Measurements from ENCODE around the gene INMT. TPM values are rescaled to one million over a fixed set of nuclear protein-coding genes. Genes with fewer than 3 reads are reported as not detected.

Gene INMT
- total and polyA plus RNA-seq, 2 of the 13 experiments (the other 11 are each of a cell fraction or from before 2014, with no cell fraction given), result not detected

GRCh38 chr7:30795161-30795948 is 43.4 kb downstream of the INMT start:
- Histone ChIP-seq H4K20me1 (ENCODE audit: insufficient read depth, low read length) (no peaks in the 10 kb centered on the region), H3K4me2 (ENCODE audit: low read depth, low read length) (no peak overlapping the region), H3K27ac (ENCODE audit: extremely low read length, insufficient read depth, low read length) (no peak overlapping the region), H3K79me2 (ENCODE audit: insufficient read depth, low read length) (no peaks in the 10 kb centered on the region), H3K4me3 (replicated peaks in 1 of 3; ENCODE audit: insufficient read depth in 1 of 3, low read depth in 2 of 3, low read length in 3 of 3) (no peak overlapping the region), H3K36me3 (replicated peaks in 1 of 2; ENCODE audit: control insufficient read depth in 1 of 2, insufficient read depth in 2 of 2, low read length in 2 of 2) (no peaks in the 10 kb centered on the region), H2AFZ (ENCODE audit: low read length) (no peak overlapping the region), H3K27me3 (ENCODE audit: control insufficient read depth in 1 of 2, insufficient read depth in 2 of 2, low read length in 2 of 2) (peaks cover 0 to 8% of the 10 kb centered on the region in 2 experiments; a peak in 1 of 5 replicates), H3K9ac (ENCODE audit: insufficient read depth, low read depth, low read length) (no peak overlapping the region), H3K4me1 (ENCODE audit: insufficient read depth, low read length) (peaks cover 28% of the 10 kb centered on the region), H3K9me3 (ENCODE audit: low read length) (no peaks in the 10 kb centered on the region)
- ChIA-PET CTCF (ENCODE audit: low intra/inter-chr PET ratio, low total read pairs) (no interaction called here), POLR2A (no interaction called here)
- 4% methylated on average over 2 of the region's 2 CpGs for WGBS (ENCODE audit: low lambda C conversion rate)
- TF ChIP-seq HDAC2 (CRISPR knock-in tag; IDR thresholded peaks at IDR 0.05) (no peak), NR2F1 (CRISPR knock-in tag; IDR thresholded peaks at IDR 0.05) (peak in 1 of 2 experiments; percentile 17; a peak in 1 of 4 replicates), GMEB2 (CRISPR knock-in tag; IDR thresholded peaks at IDR 0.05; ENCODE audit: low read depth) (no peak), NR2F6 (IDR thresholded peaks at IDR 0.05) (no peak), NR2F6 (CRISPR knock-in tag; IDR thresholded peaks at IDR 0.05) (0 out of 2 replicates have a peak, but pooled peaks have one; percentile 42), YY1 (IDR thresholded peaks at IDR 0.05; ENCODE audit: insufficient read depth, insufficient replicate concordance, low read depth, low read length) (no peak), FIP1L1 (IDR thresholded peaks at IDR 0.05; ENCODE audit: borderline replicate concordance, insufficient read depth, low read depth, low read length) (no peak), IKZF5 (CRISPR knock-in tag; IDR thresholded peaks at IDR 0.05) (no peak)
- in situ Hi-C loops (cut with HindIII; ENCODE audit: extremely low pct_ligation_motif_present, low pct_unique_long_range_greater_than_20kb), result no loop called here
- DNase-seq (ENCODE audit: low spot score) (no peak), ATAC-seq (peak; percentile 36; the same call in 1 of the 3 replicates), FAIRE-seq (no peak)
- intact Hi-C loops (cut with micrococcal nuclease; ENCODE audit: unreplicated experiment), result no loop called here
- no TSS peak for BruUV-seq (replicated peaks)
